SK-N-DZ (cell line): ENCODE data around the gene UBE2H.
A peak's percentile ranks its signal among the peaks of the same experiment; 100 is the strongest.
"Not testable (repeated sequence)": the region's sequence is repeated elsewhere in the genome, so short reads cannot be mapped to it uniquely, and the experiment has no call there.

Experiments used
- DNase-seq: peaks from one replicate; pipeline ENCODE4 v3.0.0-alpha.2; 2015; ENCODE audit warnings: low spot score

The UBE2H gene

DNA sequence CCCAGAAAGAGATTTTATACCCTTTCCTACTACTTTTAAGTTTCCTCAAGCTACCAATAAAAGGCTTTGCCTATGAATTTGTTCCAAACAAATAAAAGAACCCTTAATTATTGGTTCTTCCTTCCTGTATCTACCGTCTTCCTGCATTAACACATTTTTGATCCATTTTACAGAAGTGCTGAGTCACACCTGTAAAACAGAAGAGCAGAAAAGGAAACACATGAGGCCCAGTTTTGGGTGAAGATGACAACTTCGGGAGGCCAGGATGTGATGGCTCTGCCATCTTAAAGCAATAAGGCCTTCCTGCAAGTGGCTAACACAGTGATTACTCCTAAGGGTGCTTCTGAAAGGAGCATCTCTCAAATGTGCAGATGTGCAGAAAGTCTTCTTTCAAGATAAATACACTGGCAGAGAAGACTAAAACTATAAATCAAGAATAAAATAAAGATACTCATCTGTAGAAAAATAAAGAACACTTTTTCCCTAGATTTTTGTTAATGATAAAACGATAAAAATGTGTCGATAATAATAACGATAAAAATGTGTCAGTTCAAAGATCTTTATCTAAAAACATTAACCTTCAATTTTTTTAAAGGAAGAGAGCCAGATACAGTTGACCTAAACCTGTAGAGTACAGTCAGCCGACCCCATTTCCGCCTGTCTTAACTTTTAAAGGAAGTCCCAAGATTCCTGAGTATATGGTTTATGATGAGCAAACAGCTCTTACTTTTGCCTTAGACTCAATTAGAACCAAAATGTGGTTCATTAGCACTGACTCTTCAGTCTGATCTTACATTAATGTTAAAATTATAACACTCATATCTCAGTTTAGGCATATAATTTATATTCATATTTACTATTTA lies 108.6 kb downstream of the UBE2H start:
- no peak for DNase-seq

DNA sequence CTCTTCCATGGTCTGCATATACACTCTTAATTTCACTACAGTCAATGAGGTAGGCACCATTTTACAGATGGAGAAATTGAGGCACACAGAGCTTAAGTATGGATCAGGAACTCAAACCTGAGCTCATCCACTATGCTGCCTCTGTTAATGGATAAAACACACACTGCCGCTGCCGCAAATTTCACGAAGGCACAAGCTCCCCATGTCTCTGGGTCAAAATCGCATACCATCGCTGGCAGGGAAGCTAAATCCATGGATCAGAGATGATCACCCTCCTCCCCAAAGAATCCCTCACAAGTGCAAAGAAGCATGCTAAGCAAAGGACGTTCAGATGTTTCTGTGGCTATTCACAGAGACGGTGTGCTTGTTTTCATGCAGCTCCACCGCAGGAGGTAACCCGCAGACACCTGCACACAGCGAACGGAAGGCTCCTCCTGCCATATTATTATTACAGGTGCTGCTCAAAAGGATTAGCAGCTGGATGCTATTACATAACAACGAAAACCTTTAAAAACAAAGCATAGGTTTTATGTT lies 109.3 kb downstream of the UBE2H start:
- no peak for DNase-seq

DNA sequence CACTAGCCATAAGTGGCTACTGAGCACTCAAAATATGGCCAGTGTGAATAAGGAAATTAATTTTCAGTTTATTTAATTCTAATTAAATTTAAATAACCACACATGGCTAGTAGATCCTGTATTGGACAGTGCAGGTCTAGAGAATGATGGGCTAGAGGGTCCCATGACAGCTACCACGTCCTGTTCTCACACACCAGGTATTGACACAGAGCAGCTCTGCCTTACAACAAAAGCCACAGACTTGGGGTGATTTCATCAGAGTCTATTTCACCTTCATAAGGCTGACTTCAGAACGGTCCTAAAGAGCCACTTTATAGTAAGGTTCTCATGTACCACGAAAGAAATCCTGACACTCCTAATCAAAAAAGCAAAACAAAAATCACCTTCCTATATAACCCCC lies 111.3 kb downstream of the UBE2H start:
- no peak for DNase-seq

DNA sequence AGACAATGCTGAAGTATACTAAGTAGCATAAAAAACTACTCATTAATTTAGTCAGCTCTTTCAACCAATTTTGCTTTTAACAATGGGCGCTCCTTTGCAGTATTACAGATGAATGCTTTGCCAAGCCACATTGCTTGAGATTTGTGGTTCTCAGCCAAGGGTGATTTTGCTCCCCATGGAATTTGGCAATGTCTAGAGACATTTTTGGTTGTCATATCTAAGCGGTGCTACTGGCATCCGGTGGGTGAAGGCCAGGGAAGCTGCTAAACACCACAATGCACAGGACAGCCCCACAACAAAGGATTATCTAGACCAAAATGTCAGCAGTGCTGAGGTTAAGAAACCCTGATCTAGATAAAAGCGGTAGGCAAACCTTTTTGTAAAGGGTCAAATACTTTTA lies 112.0 kb downstream of the UBE2H start:
- no peak for DNase-seq

DNA sequence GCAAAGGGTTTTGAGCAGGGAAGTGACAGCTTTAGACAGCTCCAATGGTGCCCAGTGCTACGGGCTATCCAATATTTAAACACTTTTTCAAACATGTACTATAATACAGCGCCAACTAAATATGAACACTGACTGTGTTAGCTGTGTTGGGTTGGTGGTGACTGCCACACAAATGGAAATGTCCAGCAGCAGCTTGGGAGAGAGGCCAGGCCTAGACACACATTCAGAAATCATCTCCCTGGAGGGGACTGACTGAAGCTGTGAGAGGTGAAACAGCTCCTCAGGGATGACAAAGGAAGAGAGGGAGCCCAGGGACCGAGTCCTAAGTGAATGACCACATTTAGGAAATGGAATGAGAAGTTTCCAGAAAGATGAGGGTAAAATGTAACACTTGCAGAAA lies 115.8 kb downstream of the UBE2H start:
- no peak for DNase-seq

DNA sequence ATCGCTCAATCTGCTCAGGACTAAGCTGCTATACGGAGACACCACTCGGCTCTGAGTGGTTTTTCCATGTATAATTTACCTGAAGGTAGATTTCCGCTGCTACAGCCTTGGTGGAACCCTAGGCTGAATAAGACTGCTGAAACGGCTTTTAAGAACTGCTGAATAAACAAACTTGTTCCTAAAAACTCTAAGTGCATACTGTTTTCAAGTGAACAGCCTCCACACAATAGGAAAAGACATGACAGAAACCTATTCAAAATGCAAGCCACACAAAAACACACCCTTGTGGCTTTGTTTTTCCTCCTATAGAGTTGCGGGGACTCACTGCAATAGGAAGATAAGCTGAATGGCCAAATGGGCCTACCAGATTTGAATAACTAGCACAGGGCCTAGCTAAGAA lies 117.2 kb downstream of the UBE2H start:
- no peak for DNase-seq

- not testable (repeated sequence) for DNase-seq
Observed at GRCh38 chr7:129833353-129833752, 119.4 kb downstream of the UBE2H start.

DNA sequence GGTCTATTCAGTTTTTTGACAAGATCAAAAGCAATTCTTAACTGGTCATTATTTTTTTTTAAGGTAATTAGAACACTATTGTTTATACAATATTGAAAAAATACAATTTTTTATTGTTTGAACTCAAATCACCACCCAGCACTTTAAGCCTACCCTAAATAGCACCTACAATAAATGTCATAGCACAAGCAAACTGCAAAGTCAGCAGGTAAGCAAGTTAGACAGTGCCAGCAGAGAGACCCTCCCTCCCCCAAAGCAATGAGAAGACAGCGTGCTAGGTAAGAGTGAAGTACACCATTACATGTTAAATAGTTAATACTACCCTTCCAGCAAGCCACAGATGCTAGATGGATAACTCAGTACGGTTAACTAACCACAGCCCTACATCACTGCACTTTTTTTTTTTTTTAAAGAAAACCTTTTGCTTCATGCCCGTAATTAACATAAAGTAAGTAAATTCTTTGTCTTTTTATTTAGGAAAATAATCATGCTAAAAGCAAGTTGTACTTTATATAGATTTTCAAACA lies 120.0 kb downstream of the UBE2H start:
- DNase-seq: no peak

DNA sequence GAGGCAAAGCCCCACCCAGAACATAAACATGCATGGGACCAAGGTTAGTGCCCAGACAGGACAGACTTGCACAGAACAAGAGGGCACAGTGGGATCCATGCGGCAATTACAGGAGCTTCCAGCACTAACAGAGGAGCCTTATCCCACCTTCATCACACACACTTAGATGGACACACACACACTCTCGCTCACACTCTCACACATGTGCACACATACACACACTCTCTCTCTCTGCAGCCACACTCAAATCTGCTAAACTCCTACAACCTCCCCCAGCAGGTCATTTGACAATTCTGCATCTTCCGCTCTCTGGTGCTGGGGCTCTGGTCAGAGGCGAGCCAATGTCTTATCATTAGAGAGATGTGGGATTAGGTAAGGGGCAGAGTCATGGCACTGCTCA lies 120.5 kb downstream of the UBE2H start:
- no peak for DNase-seq

- DNase-seq: no peak
Observed at GRCh38 chr7:129831424-129832058, 121.2 kb downstream of the UBE2H start.

- DNase-seq: no peak
Observed at GRCh38 chr7:129830949-129831348, 121.8 kb downstream of the UBE2H start.

DNA sequence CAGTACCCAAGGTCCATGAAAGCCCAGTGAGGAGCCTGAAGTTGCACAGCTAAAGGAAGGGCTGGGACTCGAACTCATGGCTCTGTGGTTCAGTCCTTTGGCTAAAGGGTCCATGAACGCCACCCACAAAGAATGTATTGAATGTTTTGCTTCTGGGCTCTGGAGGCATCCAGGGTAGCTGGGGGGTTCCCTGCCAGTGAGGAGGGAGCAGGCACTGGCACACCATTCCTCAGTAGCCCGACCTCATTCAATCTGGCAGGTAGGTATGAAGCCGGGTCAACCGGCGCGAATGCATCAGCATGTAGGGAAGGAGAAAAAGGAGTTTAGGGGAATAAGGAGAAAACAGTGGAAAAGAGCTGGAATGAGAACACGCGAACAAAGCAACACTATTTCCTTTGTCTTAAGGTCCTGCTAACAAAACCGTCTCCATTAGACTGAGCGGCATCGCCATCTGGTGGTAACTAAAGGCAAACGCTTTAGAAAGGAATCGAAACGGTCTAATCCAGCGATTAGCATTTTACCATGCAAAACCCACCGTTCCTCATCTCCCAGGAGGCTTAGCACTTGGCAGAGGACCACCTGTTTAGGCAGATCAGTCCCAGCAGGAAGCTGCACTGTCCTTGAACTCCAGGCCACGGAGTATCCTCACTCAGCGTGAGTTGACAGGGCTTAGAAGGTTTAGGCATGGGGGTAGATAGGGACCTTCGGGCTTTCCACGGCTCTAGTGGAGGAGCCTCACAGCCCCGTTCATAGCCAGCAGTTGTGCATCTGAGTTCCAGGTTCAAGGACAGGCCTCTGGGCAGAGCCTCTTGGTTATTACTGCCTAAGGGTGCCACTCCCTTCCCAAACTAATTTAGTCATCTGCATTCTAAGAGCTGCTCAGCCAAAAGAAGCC lies 122.8 kb downstream of the UBE2H start:
- peak; percentile 78 for DNase-seq

DNA sequence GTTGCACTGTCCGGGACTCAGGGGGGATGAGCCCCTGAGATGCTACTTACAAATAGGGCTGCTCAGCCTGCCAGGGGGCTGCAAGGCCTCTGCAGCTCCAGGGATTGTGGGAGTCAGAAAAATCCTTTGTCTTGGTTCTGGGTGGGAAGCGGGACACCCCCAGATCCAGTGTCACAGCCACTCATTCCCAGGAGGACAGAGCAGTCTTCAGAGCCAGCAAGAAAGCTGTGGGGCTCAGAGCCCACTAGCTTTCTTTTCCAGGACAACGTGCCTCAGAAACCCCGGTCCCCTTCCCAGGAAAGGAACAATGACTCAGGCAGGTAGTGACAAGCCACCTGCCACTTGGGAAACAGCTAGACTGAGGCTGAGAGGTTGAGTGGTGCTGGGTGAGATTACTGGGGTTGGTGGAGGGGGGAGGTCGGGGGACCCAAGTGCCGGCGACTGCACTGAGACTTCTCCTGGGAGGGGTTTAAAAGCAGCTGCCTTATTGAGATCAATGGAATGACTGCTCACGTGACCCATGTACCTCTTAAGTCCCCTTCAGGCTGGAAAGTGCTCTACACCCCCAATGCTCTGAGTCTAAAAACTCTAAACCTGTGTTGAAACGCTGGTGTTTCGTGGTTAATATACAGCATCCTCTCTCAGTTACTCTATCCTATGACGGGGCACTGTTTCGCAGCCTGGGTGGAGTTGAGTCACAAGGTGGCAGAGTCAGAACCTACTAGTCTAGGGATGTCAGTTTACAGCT lies 123.6 kb downstream of the UBE2H start:
- no peak for DNase-seq

- DNase-seq: no peak
Observed at GRCh38 chr7:129828078-129828762, 124.5 kb downstream of the UBE2H start.

DNA sequence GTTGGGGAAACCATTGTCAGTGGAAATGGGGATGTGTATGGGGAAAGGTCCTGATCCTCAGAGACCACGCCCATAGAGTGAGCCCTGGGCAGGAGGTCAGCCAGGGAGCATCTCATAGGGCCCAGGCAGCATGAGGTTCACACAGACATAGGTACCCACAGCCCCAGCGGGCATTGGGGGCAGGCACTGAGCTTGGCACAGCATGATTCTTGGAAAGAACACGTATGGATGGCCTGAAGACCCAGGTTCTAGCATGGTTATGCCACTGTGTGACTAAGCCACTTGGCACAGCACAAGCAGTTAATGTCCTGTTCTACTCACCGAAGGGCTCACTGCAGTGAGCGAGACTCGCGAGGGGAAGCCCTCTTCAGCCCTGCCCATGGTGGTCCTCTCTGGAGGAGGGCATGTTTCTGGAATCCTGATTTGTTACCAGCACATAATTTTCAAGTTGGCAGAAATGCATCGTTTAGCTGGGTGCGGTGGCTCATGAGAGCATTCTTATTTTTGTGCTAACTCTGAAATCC lies 125.2 kb downstream of the UBE2H start:
- DNase-seq: no peak

- DNase-seq: not testable (repeated sequence)
Observed at GRCh38 chr7:129826895-129827294, 125.9 kb downstream of the UBE2H start.

GRCh38 chr7:129825209-129825970 lies 127.4 kb downstream of the UBE2H start:
- DNase-seq: peak; percentile 73

GRCh38 chr7:129824291-129825208 lies 128.2 kb downstream of the UBE2H start:
- DNase-seq: peak; percentile 82
